GM23338 (cell line): ENCODE data around the gene AIFM2. TPM values are rescaled to one million over a fixed set of nuclear protein-coding genes. Genes with fewer than 3 reads are reported as not detected.

Experiments used
- ATAC-seq: fragments of 200-7000 bp; cut with Tn5 transposase; 3 replicates; pipeline ENCODE4 v1.9.1; 2020
- DNase-seq: peaks from one replicate; pipeline ENCODE4 v3.0.0-alpha.2; 2015; ENCODE audit warnings: low spot score
- H2AFZ ChIP-seq: fragments of 200-600 bp; sonication (generic); 2 replicates; pipeline ENCODE4 v1.8.0; 2016; ENCODE audit warnings: antibody characterized with exemption, mild to moderate bottlenecking, moderate library complexity
- H3F3A ChIP-seq: fragments of 200-600 bp; sonication (generic); replicated peaks from 2 replicates; pipeline ENCODE4 v1.8.0; 2017; ENCODE audit warnings: antibody characterized with exemption, mixed run types, low read depth
- H3K27ac ChIP-seq: fragments of 200-600 bp; sonication (generic); 2 replicates; pipeline ENCODE4 v1.6.1; 2016; ENCODE audit warnings: low read depth
- H3K27me3 ChIP-seq: fragments of 200-600 bp; sonication (generic); 2 replicates; pipeline ENCODE4 v1.8.0; 2016; ENCODE audit warnings: mild to moderate bottlenecking, mixed run types, moderate library complexity; ENCODE audit not compliant: insufficient read depth
- H3K36me3 ChIP-seq: fragments of 200-600 bp; sonication (generic); 2 replicates; pipeline ENCODE4 v1.8.0; 2016; ENCODE audit warnings: mild to moderate bottlenecking; ENCODE audit not compliant: insufficient read depth
- H3K4me1 ChIP-seq: fragments of 200-600 bp; sonication (generic); 2 replicates; pipeline ENCODE4 v1.8.0; 2016; ENCODE audit warnings: mild to moderate bottlenecking, moderate library complexity; ENCODE audit not compliant: insufficient read depth
- H3K4me2 ChIP-seq: fragments of 200-600 bp; sonication (generic); 2 replicates; pipeline ENCODE4 v1.7.1; 2017; ENCODE audit warnings: mixed run types
- H3K4me3 ChIP-seq: fragments of 200-600 bp; sonication (generic); 2 replicates; pipeline ENCODE4 v1.6.1; 2016; ENCODE audit warnings: mixed run types
- H3K79me2 ChIP-seq: fragments of 200-600 bp; sonication (generic); replicated peaks from 2 replicates; pipeline ENCODE4 v1.8.0; 2017; ENCODE audit warnings: mild to moderate bottlenecking; ENCODE audit not compliant: insufficient read depth
- H3K9me2 ChIP-seq: fragments of 200-600 bp; sonication (generic); 2 replicates; pipeline ENCODE4 v1.8.0; 2017; ENCODE audit not compliant: insufficient read depth
- H4K20me1 ChIP-seq: fragments of 200-600 bp; sonication (generic); replicated peaks from 2 replicates; pipeline ENCODE4 v1.8.0; 2017; ENCODE audit warnings: mild to moderate bottlenecking; ENCODE audit not compliant: insufficient read depth
- H3K27ac Mint-ChIP-seq: 2 replicates; pipeline ENCODE4 v1.8.0; 2020; ENCODE audit warnings: inconsistent platforms, mild to moderate bottlenecking, moderate library complexity, mixed read lengths
- H3K27me3 Mint-ChIP-seq: 3 replicates; pipeline ENCODE4 v1.8.0; 2022; ENCODE audit warnings: low read depth, mild to moderate bottlenecking, moderate library complexity, mixed read lengths, inconsistent platforms; ENCODE audit not compliant: insufficient read depth, poor library complexity
- H3K36me3 Mint-ChIP-seq: 3 replicates; pipeline ENCODE4 v1.8.0; 2021; ENCODE audit warnings: low read depth, mild to moderate bottlenecking, inconsistent platforms, moderate library complexity, mixed read lengths
- H3K4me1 Mint-ChIP-seq: 3 replicates; pipeline ENCODE4 v1.8.0; 2020; ENCODE audit warnings: mild to moderate bottlenecking, inconsistent platforms, mixed read lengths
- H3K4me3 Mint-ChIP-seq: 3 replicates; pipeline ENCODE4 v1.8.0; 2021; ENCODE audit warnings: moderate library complexity, mild to moderate bottlenecking, inconsistent platforms, mixed read lengths
- H3K9me3 Mint-ChIP-seq: 3 replicates; pipeline ENCODE4 v1.8.0; 2020; ENCODE audit warnings: moderate library complexity, mild to moderate bottlenecking, inconsistent platforms, mixed read lengths
- CTCF ChIP-seq, 2 experiments: fragments of 200-600 bp in 1 of 2; sonication (generic) in 1 of 2; conservative IDR thresholded peaks; 2 replicates each; pipeline versions ENCODE4 v1.5.1 to v1.6.1; 2016 to 2017; ENCODE audit warnings: antibody characterized with exemption in 2 of 2, low read depth in 2 of 2, mild to moderate bottlenecking in 2 of 2, moderate library complexity in 1 of 2
- ETS1 ChIP-seq: IDR thresholded peaks from 2 replicates; pipeline ENCODE4 v1.6.1; 2016; ENCODE audit warnings: antibody characterized with exemption
- JUNB ChIP-seq: IDR thresholded peaks from one replicate; pipeline ENCODE4 v1.6.1; 2016; ENCODE audit warnings: antibody characterized with exemption; ENCODE audit not compliant: unreplicated experiment
- NANOG ChIP-seq: IDR thresholded peaks from 2 replicates; pipeline ENCODE4 v1.6.1; 2016; ENCODE audit warnings: antibody characterized with exemption, borderline replicate concordance
- POLR2AphosphoS5 ChIP-seq: IDR thresholded peaks from 2 replicates; pipeline ENCODE4 v1.6.1; 2016; ENCODE audit warnings: antibody characterized with exemption, low read depth
- REST ChIP-seq: IDR thresholded peaks from one replicate; pipeline ENCODE4 v1.6.1; 2018; ENCODE audit warnings: antibody characterized with exemption; ENCODE audit not compliant: unreplicated experiment
- STAT1 ChIP-seq: IDR thresholded peaks from one replicate; pipeline ENCODE4 v1.6.1; 2016; ENCODE audit warnings: antibody characterized with exemption; ENCODE audit not compliant: unreplicated experiment
- ZNF114 ChIP-seq: fragments of 250-450 bp; sonication (Bioruptor Pico); IDR thresholded peaks from 2 replicates; pipeline ENCODE4 v1.5.0; 2020; ENCODE audit warnings: mild to moderate bottlenecking, moderate library complexity
- ZNF331 ChIP-seq: fragments of 250-450 bp; sonication (Bioruptor Pico); IDR thresholded peaks from 2 replicates; pipeline ENCODE4 v1.5.0; 2020; ENCODE audit warnings: low read depth, mild to moderate bottlenecking, moderate library complexity
- ZNF462 ChIP-seq: fragments of 250-450 bp; sonication (Bioruptor Pico); IDR thresholded peaks from 2 replicates; pipeline ENCODE4 v1.5.0; 2020; ENCODE audit warnings: mild to moderate bottlenecking, moderate library complexity
- polyA plus RNA-seq: library from polyadenylated mRNA; unstranded; fragments of >200 nt; fragmentation: Nextera tagmentation; extraction: Ambion mirVana; gene quantifications from 2 replicates; pipeline ENCODE4 v1.2.1, GENCODE V29; 2016
- total RNA-seq: library from RNA; depleted of rRNA; stranded (reverse); fragments of >200 nt; shearing (Covaris generic); gene quantifications from 2 replicates; pipeline ENCODE4 v1.2.3, GENCODE V29; 2014

Gene AIFM2
- total and polyA plus RNA-seq, 2 experiments from 2014 or later = 3.2 to 3.6 TPM

GRCh38 chr10:70164163-70164562 lies 31.5 kb upstream of the AIFM2 start:
- H3K4me1 ChIP-seq = peaks cover 14% of the 10 kb centered on the region
- H3K27me3 ChIP-seq = no peaks in the 10 kb centered on the region
- H4K20me1 ChIP-seq = peaks cover 67% of the 10 kb centered on the region
- TF ChIP-seq JUNB (no peak), ETS1 (no peak), ZNF114 (no peak)
- Mint-ChIP-seq H3K9me3 (no peaks in the 10 kb centered on the region), H3K36me3 (peaks cover 23% of the 10 kb centered on the region; the same call in 2 of the 3 replicates), H3K27me3 (peaks cover 2% of the 10 kb centered on the region), H3K4me3 (no peak overlapping the region), H3K4me1 (peaks cover 20% of the 10 kb centered on the region; the same call in 2 of the 3 replicates), H3K27ac (no peak overlapping the region)
- no peak overlapping the region for H3K27ac ChIP-seq
- H3K79me2 ChIP-seq = peaks cover 97% of the 10 kb centered on the region
- H3K36me3 ChIP-seq = 0 out of 2 replicates have a peak, but pooled peaks cover 7% of the 10 kb centered on the region
- no peaks in the 10 kb centered on the region for H3K9me2 ChIP-seq
- no peaks in the 10 kb centered on the region for H3F3A ChIP-seq
- no peak overlapping the region for H2AFZ ChIP-seq
- no peak overlapping the region for H3K4me2 ChIP-seq
- H3K4me3 ChIP-seq = no peak overlapping the region
- DNase-seq (no peak), ATAC-seq (no peak)

- H3K79me2 ChIP-seq = peaks cover 94% of the 10 kb centered on the region
- H3K9me2 ChIP-seq = no peaks in the 10 kb centered on the region
- H3K4me1 ChIP-seq = peaks cover 9% of the 10 kb centered on the region
- peaks cover 23% of the 10 kb centered on the region; the same call in 2 of the 3 replicates for H3K36me3 Mint-ChIP-seq
- H3K36me3 ChIP-seq = 0 out of 2 replicates have a peak, but pooled peaks cover 7% of the 10 kb centered on the region
- H3K9me3 Mint-ChIP-seq = no peaks in the 10 kb centered on the region
- peaks cover 62% of the 10 kb centered on the region for H4K20me1 ChIP-seq
- H2AFZ ChIP-seq = no peak overlapping the region
- no peak for DNase-seq
- ATAC-seq = no peak
- H3K27me3 Mint-ChIP-seq = peaks cover 2% of the 10 kb centered on the region
- H3K27ac Mint-ChIP-seq = no peak overlapping the region
- no peaks in the 10 kb centered on the region for H3F3A ChIP-seq
- peaks cover 13% of the 10 kb centered on the region; the same call in 2 of the 3 replicates for H3K4me1 Mint-ChIP-seq
- H3K4me3 Mint-ChIP-seq = no peak overlapping the region
- H3K4me2 ChIP-seq = no peak overlapping the region
- H3K4me3 ChIP-seq = no peak overlapping the region
- no peak overlapping the region for H3K27ac ChIP-seq
- no peaks in the 10 kb centered on the region for H3K27me3 ChIP-seq
- TF ChIP-seq JUNB (no peak), STAT1 (no peak), POLR2AphosphoS5 (no peak), CTCF (conservative IDR thresholded peaks at IDR 0.05; ENCODE audit: low read depth in 2 of 2) (no peak), ZNF331 (CRISPR knock-in tag) (no peak), ZNF114 (no peak), REST (no peak), ZNF462 (CRISPR knock-in tag) (no peak), NANOG (no peak)
Measured at GRCh38 chr10:70163448-70163847, 30.8 kb upstream of the AIFM2 start.
